Measurements from ENCODE around the gene UBXN7.
"Not testable (repeated sequence)": the region's sequence is repeated elsewhere in the genome, so short reads cannot be mapped to it uniquely, and the experiment has no call there.

Gene UBXN7

DNA sequence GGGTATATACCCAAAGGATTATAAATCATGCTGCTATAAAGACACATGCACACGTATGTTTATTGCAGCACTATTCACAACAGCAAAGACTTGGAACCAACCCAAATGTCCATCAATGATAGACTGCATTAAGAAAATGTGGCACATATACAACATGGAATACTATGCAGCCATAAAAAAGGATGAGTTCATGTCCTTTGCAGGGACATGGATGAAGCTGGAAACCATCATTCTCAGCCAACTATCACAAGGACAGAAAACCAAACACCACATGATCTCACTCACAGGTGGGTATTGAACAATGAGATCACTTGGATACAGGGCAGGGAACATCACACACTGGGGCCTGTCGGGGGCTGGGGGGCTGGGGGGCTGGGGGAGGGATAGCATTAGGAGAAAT lies 44.3 kb downstream of the UBXN7 start:
- not testable (repeated sequence) for H3K27me3 ChIP-seq (ENCODE audit: control insufficient read depth, insufficient read depth, low read length); H3K4me3 ChIP-seq (ENCODE audit: low read depth, low read length); H3K9ac ChIP-seq (ENCODE audit: low read length); H3K4me1 ChIP-seq (ENCODE audit: control insufficient read depth, insufficient read depth, low read length); H3K27ac ChIP-seq (ENCODE audit: low read depth, low read length)
- peaks cover 17% of the 10 kb centered on the region for H3K9me3 ChIP-seq (ENCODE audit: control insufficient read depth, insufficient read depth, low read depth, low read length)
- H3K36me3 ChIP-seq (ENCODE audit: control insufficient read depth, insufficient read depth, low read length), result peaks cover 50% of the 10 kb centered on the region

DNA sequence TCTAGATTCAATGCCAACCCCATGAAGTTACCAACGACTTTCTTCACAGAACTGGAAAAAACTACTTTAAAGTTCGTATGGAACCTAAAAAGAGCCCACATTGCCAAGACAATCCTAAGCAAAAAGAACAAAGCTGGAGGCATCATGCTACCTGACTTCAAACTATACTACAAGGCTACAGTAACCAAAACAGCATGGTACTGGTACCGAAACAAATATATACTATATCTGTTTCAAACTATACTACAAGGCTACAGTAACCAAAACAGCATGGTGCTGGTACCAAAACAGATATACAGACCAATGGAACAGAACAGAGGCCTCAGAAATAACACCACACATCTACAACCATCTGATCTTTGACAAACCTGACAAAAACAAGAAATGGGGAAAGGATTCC lies 45.4 kb downstream of the UBXN7 start:
- not testable (repeated sequence) for H3K4me1 ChIP-seq (ENCODE audit: control insufficient read depth, insufficient read depth, low read length); H3K4me3 ChIP-seq (ENCODE audit: low read depth, low read length); H3K27me3 ChIP-seq (ENCODE audit: control insufficient read depth, insufficient read depth, low read length); H3K9ac ChIP-seq (ENCODE audit: low read length); H3K27ac ChIP-seq (ENCODE audit: low read depth, low read length)
- H3K9me3 ChIP-seq (ENCODE audit: control insufficient read depth, insufficient read depth, low read depth, low read length), result peaks cover 17% of the 10 kb centered on the region
- H3K36me3 ChIP-seq (ENCODE audit: control insufficient read depth, insufficient read depth, low read length), result peaks cover 39% of the 10 kb centered on the region

GRCh38 chr3:196386034-196386433 lies 46.2 kb downstream of the UBXN7 start:
- not testable (repeated sequence) for H3K27me3 ChIP-seq (ENCODE audit: control insufficient read depth, insufficient read depth, low read length)

GRCh38 chr3:196385446-196385845 lies 46.8 kb downstream of the UBXN7 start:
- H3K4me1 ChIP-seq (ENCODE audit: control insufficient read depth, insufficient read depth, low read length); H3K4me3 ChIP-seq (ENCODE audit: low read depth, low read length); H3K9ac ChIP-seq (ENCODE audit: low read length); H3K27ac ChIP-seq (ENCODE audit: low read depth, low read length); H3K27me3 ChIP-seq (ENCODE audit: control insufficient read depth, insufficient read depth, low read length): not testable (repeated sequence)
- Histone ChIP-seq H3K36me3 (ENCODE audit: control insufficient read depth, insufficient read depth, low read length) (peaks cover 36% of the 10 kb centered on the region), H3K9me3 (ENCODE audit: control insufficient read depth, insufficient read depth, low read depth, low read length) (peaks cover 17% of the 10 kb centered on the region)

More at GRCh38 chr3:196386034-196386433, 46.2 kb downstream of the UBXN7 start:
- H3K4me3 ChIP-seq (ENCODE audit: low read depth, low read length); H3K4me1 ChIP-seq (ENCODE audit: control insufficient read depth, insufficient read depth, low read length); H3K27ac ChIP-seq (ENCODE audit: low read depth, low read length); H3K9ac ChIP-seq (ENCODE audit: low read length): not testable (repeated sequence)
- Histone ChIP-seq H3K36me3 (ENCODE audit: control insufficient read depth, insufficient read depth, low read length) (peaks cover 37% of the 10 kb centered on the region), H3K9me3 (ENCODE audit: control insufficient read depth, insufficient read depth, low read depth, low read length) (peaks cover 17% of the 10 kb centered on the region)

DNA sequence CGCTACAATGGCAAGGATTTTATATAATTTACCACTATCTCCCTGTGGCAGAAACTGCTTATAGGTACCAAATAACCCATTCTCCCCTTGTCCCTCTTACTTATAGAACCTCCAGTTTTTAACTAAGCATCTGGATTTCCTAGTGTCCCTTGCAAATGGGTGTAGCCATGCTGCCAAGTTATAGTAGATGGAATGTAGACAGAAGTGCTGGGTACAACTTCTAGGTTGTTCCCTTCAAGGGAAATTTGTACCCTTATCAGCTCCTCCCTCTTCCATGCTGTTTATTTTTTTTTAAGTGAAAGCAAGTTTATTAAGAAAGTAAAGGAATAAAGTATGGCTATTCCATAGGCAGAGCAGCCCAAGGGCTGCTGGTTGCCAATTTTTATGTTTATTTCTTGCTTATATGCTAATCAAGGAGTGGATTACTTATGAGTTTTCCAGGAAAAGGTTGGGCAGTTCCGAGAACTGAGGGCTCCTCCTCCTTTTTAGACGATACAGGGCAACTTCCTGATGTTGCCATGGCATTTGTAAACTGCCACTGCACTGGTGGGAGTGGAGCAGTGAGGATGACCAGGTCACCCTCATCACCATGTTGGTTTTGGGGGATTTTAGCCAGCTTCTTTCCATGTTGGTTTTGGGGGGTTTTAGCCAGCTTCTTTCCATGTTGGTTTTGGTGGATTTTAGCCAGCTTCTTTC lies 53.9 kb downstream of the UBXN7 start:
- no peaks in the 10 kb centered on the region for H3K4me1 ChIP-seq (ENCODE audit: control insufficient read depth, insufficient read depth, low read length)
- no peak overlapping the region for H3K4me3 ChIP-seq (ENCODE audit: low read depth, low read length)
- no peaks in the 10 kb centered on the region for H3K27me3 ChIP-seq (ENCODE audit: control insufficient read depth, insufficient read depth, low read length)
- no peak overlapping the region for H3K9ac ChIP-seq (ENCODE audit: low read length)
- H3K9me3 ChIP-seq (ENCODE audit: control insufficient read depth, insufficient read depth, low read depth, low read length), result peaks cover 5% of the 10 kb centered on the region; the same call in 1 of the 2 replicates
- H3K27ac ChIP-seq (ENCODE audit: low read depth, low read length), result no peak overlapping the region
- H3K36me3 ChIP-seq (ENCODE audit: control insufficient read depth, insufficient read depth, low read length), result peaks cover 19% of the 10 kb centered on the region

GRCh38 chr3:196377321-196377720 lies 54.9 kb downstream of the UBXN7 start:
- no peaks in the 10 kb centered on the region for H3K4me1 ChIP-seq (ENCODE audit: control insufficient read depth, insufficient read depth, low read length)

DNA sequence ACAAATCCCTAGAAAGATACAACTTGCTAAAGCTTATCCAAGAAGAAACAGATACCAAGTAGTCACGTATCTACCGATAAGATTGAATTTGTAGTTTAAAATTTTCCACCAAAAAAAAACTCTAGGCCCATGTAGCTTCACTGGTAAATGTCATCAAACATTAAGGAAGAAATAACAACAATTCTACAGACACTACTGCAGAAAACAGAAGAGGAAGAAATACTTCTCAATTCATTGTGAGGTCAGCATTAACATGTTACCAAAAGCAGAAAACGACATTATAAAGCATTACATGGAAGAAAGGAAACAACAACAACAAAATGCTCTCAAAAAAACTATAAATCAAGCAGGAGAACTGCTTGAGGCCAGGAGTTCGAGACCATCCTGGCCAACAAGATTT lies 66.5 kb downstream of the UBXN7 start:
- H3K27me3 ChIP-seq (ENCODE audit: control insufficient read depth, insufficient read depth, low read length), result no peaks in the 10 kb centered on the region
- no peaks in the 10 kb centered on the region for H3K4me1 ChIP-seq (ENCODE audit: control insufficient read depth, insufficient read depth, low read length)
- H3K4me3 ChIP-seq (ENCODE audit: low read depth, low read length), result no peak overlapping the region
- no peaks in the 10 kb centered on the region for H3K9me3 ChIP-seq (ENCODE audit: control insufficient read depth, insufficient read depth, low read depth, low read length)
- no peak overlapping the region for H3K9ac ChIP-seq (ENCODE audit: low read length)
- H3K36me3 ChIP-seq (ENCODE audit: control insufficient read depth, insufficient read depth, low read length), result peaks cover 72% of the 10 kb centered on the region
- no peak overlapping the region for H3K27ac ChIP-seq (ENCODE audit: low read depth, low read length)

More at GRCh38 chr3:196377321-196377720, 54.9 kb downstream of the UBXN7 start:
- Histone ChIP-seq H3K27ac (ENCODE audit: low read depth, low read length) (no peak overlapping the region), H3K9ac (ENCODE audit: low read length) (no peak overlapping the region), H3K9me3 (ENCODE audit: control insufficient read depth, insufficient read depth, low read depth, low read length) (peaks cover 5% of the 10 kb centered on the region; the same call in 1 of the 2 replicates), H3K36me3 (ENCODE audit: control insufficient read depth, insufficient read depth, low read length) (peaks cover 22% of the 10 kb centered on the region), H3K27me3 (ENCODE audit: control insufficient read depth, insufficient read depth, low read length) (no peaks in the 10 kb centered on the region), H3K4me3 (ENCODE audit: low read depth, low read length) (no peak overlapping the region)

DNA sequence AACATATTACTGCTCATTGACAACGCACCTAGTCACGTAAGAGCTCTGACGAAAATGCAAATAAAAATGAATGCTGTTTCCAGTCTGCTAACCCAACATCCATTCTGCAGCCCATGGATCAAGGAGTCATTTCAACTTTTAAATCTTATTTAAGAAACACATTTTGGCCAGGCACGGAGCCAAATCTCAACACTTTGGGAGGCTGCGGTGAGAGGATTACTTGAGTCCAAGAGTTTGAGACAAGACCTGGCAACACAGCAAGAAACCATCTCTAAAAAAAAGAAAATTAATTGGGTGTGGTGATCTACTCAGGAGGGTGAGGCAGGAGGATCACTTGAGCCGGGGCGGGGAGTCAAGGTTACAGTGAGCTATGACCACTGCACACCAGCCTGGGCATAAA lies 71.6 kb downstream of the UBXN7 start:
- H3K9ac ChIP-seq (ENCODE audit: low read length), result no peak overlapping the region
- no peak overlapping the region for H3K4me3 ChIP-seq (ENCODE audit: low read depth, low read length)
- H3K27me3 ChIP-seq (ENCODE audit: control insufficient read depth, insufficient read depth, low read length), result no peaks in the 10 kb centered on the region
- H3K9me3 ChIP-seq (ENCODE audit: control insufficient read depth, insufficient read depth, low read depth, low read length), result no peaks in the 10 kb centered on the region
- H3K36me3 ChIP-seq (ENCODE audit: control insufficient read depth, insufficient read depth, low read length), result peaks cover 79% of the 10 kb centered on the region
- H3K4me1 ChIP-seq (ENCODE audit: control insufficient read depth, insufficient read depth, low read length), result no peaks in the 10 kb centered on the region
- no peak overlapping the region for H3K27ac ChIP-seq (ENCODE audit: low read depth, low read length)

GRCh38 chr3:196358540-196358939 lies 73.7 kb downstream of the UBXN7 start:
- H3K27me3 ChIP-seq (ENCODE audit: control insufficient read depth, insufficient read depth, low read length); H3K27ac ChIP-seq (ENCODE audit: low read depth, low read length); H3K9ac ChIP-seq (ENCODE audit: low read length); H3K9me3 ChIP-seq (ENCODE audit: control insufficient read depth, insufficient read depth, low read depth, low read length); H3K4me3 ChIP-seq (ENCODE audit: low read depth, low read length); H3K4me1 ChIP-seq (ENCODE audit: control insufficient read depth, insufficient read depth, low read length): not testable (repeated sequence)
- peaks cover 86% of the 10 kb centered on the region for H3K36me3 ChIP-seq (ENCODE audit: control insufficient read depth, insufficient read depth, low read length)

- Histone ChIP-seq H3K27me3 (ENCODE audit: control insufficient read depth, insufficient read depth, low read length) (no peaks in the 10 kb centered on the region), H3K36me3 (ENCODE audit: control insufficient read depth, insufficient read depth, low read length) (peaks cover 89% of the 10 kb centered on the region), H3K9me3 (ENCODE audit: control insufficient read depth, insufficient read depth, low read depth, low read length) (no peaks in the 10 kb centered on the region), H3K4me3 (ENCODE audit: low read depth, low read length) (no peak overlapping the region), H3K27ac (ENCODE audit: low read depth, low read length) (no peak overlapping the region), H3K4me1 (ENCODE audit: control insufficient read depth, insufficient read depth, low read length) (no peaks in the 10 kb centered on the region), H3K9ac (ENCODE audit: low read length) (no peak overlapping the region)
These were observed 74.3 kb downstream of the UBXN7 start for GRCh38 chr3:196357905-196358304.

GRCh38 chr3:196356556-196356955 lies 75.7 kb downstream of the UBXN7 start:
- no peak overlapping the region for H3K4me3 ChIP-seq (ENCODE audit: low read depth, low read length)
- no peak overlapping the region for H3K27ac ChIP-seq (ENCODE audit: low read depth, low read length)
- H3K9me3 ChIP-seq (ENCODE audit: control insufficient read depth, insufficient read depth, low read depth, low read length), result no peaks in the 10 kb centered on the region
- H3K4me1 ChIP-seq (ENCODE audit: control insufficient read depth, insufficient read depth, low read length), result no peaks in the 10 kb centered on the region
- no peaks in the 10 kb centered on the region for H3K27me3 ChIP-seq (ENCODE audit: control insufficient read depth, insufficient read depth, low read length)
- H3K36me3 ChIP-seq (ENCODE audit: control insufficient read depth, insufficient read depth, low read length), result peaks cover 82% of the 10 kb centered on the region
- H3K9ac ChIP-seq (ENCODE audit: low read length), result no peak overlapping the region

Data from HUES6 (cell line).